ENCODE data around the gene MPI. TPM values are rescaled to one million over a fixed set of nuclear protein-coding genes. Genes with fewer than 3 reads are reported as not detected.
A peak's percentile ranks its signal among the peaks of the same experiment; 100 is the strongest.

The MPI gene
- total RNA-seq, 4 donors from 2014 or later = 17.1 to 59.2 (median 41.4) TPM

DNA sequence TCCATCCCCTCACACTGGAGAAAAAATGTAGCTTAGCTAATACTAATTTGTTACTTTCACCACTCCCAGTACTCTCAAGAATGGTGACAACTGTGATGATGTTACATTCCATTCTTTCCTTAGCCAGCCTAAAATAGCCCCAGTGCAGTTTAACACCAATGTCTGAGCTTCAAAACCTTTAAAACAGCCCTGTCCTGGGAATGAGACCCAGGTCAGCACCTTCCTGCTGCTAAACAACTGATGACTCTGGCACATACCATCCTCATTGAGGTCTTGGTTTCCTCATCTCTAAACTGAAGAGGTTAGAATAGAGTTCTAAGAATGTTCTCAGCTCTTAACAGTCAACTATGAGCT is 20.5 kb upstream of the MPI start:
- no peak for TF ChIP-seq POLR2AphosphoS5 (IDR thresholded peaks at IDR 0.05)
- peak; percentile 46 for TF ChIP-seq EP300 (IDR thresholded peaks at IDR 0.05)
- H3K9me3 ChIP-seq = no peaks in the 10 kb centered on the region
- peaks cover 91% of the 10 kb centered on the region for H3K4me1 ChIP-seq
- H3K27me3 ChIP-seq = no peaks in the 10 kb centered on the region
- H3K36me3 ChIP-seq = no peaks in the 10 kb centered on the region
- peak overlapping the region; percentile 14 for H3K4me3 ChIP-seq
- H3K27ac ChIP-seq = peak overlapping the region; percentile 72
- no peak for DNase-seq (ENCODE audit: low spot score in 2 of 2)

- DNase-seq (ENCODE audit: low spot score in 2 of 2) = peak in 1 of 2 donors; percentile 83
- TF ChIP-seq POLR2A (IDR thresholded peaks at IDR 0.05) (no peak), POLR2AphosphoS5 (IDR thresholded peaks at IDR 0.05) (no peak), EP300 (IDR thresholded peaks at IDR 0.05) (no peak), CTCF (IDR thresholded peaks at IDR 0.05) (no peak)
- H3K27me3 ChIP-seq = no peaks in the 10 kb centered on the region
- peaks cover 87% of the 10 kb centered on the region for H3K4me1 ChIP-seq
- H3K27ac ChIP-seq = peak overlapping the region; percentile 72
- no peaks in the 10 kb centered on the region for H3K36me3 ChIP-seq
- WGBS = 9% methylated on average over 6 of the region's 6 CpGs
- peak overlapping the region; percentile 14 for H3K4me3 ChIP-seq
- H3K9me3 ChIP-seq = no peaks in the 10 kb centered on the region
Observed at GRCh38 chr15:74869726-74870407, 20.0 kb upstream of the MPI start.

- TF ChIP-seq CTCF (IDR thresholded peaks at IDR 0.05) (no peak), EP300 (IDR thresholded peaks at IDR 0.05) (no peak), POLR2AphosphoS5 (IDR thresholded peaks at IDR 0.05) (no peak), POLR2A (IDR thresholded peaks at IDR 0.05) (no peak)
- peaks cover 80% of the 10 kb centered on the region for H3K4me1 ChIP-seq
- no peaks in the 10 kb centered on the region for H3K36me3 ChIP-seq
- peak overlapping the region; percentile 81 for H3K4me3 ChIP-seq
- 23% methylated on average over 6 of the region's 6 CpGs for WGBS
- no peak for DNase-seq (ENCODE audit: low spot score in 2 of 2)
- H3K27me3 ChIP-seq = no peaks in the 10 kb centered on the region
- no peaks in the 10 kb centered on the region for H3K9me3 ChIP-seq
- peak overlapping the region; percentile 72 for H3K27ac ChIP-seq
Observed at GRCh38 chr15:74870436-74871215, 19.2 kb upstream of the MPI start.

DNA sequence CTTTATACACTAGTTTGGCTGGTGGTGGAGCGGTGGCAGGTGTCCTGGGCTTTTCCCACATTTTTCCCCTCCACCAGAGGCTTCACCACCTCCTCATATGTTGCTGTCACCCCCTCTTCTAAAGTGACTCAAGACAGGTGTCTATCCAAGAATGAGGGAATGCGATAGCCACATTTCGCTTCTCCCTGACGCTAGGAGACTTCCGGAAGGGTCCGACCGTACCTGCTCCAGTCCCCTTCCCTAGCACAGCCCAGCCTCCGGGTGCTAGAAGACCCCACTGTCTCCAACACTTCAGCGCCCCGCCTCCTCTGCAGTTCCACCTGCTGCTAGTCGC is 17.2 kb upstream of the MPI start:
- peak overlapping the region; percentile 97 for H3K27ac ChIP-seq
- no peaks in the 10 kb centered on the region for H3K36me3 ChIP-seq
- DNase-seq (ENCODE audit: low spot score in 2 of 2) = no peak
- H3K9me3 ChIP-seq = no peaks in the 10 kb centered on the region
- 0% methylated on average over 10 of the region's 11 CpGs for WGBS
- TF ChIP-seq POLR2A (IDR thresholded peaks at IDR 0.05) (no peak), CTCF (IDR thresholded peaks at IDR 0.05) (no peak), EP300 (IDR thresholded peaks at IDR 0.05) (no peak), POLR2AphosphoS5 (IDR thresholded peaks at IDR 0.05) (no peak)
- peak overlapping the region; percentile 81 for H3K4me3 ChIP-seq
- H3K4me1 ChIP-seq = peaks cover 59% of the 10 kb centered on the region
- H3K27me3 ChIP-seq = no peaks in the 10 kb centered on the region

DNA sequence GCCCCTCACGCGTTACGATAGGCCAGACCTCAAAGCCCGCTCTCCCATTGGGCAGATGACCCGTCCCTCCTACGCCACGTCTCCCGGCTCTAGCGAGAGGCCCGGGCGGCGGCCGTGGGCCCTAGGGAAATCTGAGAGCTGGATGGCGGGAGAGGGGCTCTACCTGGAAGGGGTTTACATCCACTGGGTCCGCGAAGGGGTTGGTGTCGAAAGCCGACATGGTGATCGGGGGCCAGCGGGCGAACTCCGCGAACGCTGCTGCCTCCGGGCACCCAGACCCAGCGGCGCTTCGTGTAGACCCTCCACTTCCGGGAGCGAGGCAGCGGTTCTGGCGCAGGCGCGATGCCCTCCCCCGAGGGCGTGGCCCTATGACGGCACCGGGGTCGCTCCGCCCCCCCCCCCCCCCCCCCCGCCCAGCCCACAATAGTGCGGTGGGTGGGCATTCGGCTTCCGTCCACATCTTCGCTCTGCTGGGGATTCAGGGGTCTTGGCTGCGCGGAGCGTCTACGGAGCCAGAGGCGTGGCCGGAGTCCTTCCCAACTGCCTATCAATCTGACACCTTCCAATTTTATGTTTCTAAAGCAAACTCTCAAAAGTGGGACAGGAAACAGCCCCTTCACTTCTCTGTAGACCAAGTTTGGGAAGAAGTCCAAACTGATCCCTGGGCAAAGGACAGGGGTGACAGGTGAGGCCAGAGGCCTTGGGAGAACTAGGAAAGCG is 16.6 kb upstream of the MPI start, which contains the start of gene SCAMP2:
Gene SCAMP2, minus strand, starts transcription at position 330 of the 720 bp plus-strand sequence. Its CDS starts 110 bp downstream, at position 220.
- TF ChIP-seq EP300 (IDR thresholded peaks at IDR 0.05) (no peak), CTCF (IDR thresholded peaks at IDR 0.05) (no peak), POLR2A (IDR thresholded peaks at IDR 0.05) (peak in 1 of 2 donors; percentile 55), POLR2AphosphoS5 (IDR thresholded peaks at IDR 0.05) (peak; percentile 12 to 87 (median 52))
- Histone ChIP-seq H3K27me3 (no peaks in the 10 kb centered on the region), H3K9me3 (no peaks in the 10 kb centered on the region), H3K36me3 (no peaks in the 10 kb centered on the region), H3K4me1 (peaks cover 54% of the 10 kb centered on the region), H3K27ac (peak within 1 kb of the TSS; percentile 97), H3K4me3 (peak within 1 kb of the TSS; percentile 81)
- peak; percentile 96 to 97 for DNase-seq (ENCODE audit: low spot score in 2 of 2)
- 2% methylated on average over 13 of the region's 52 CpGs for WGBS

Data from suprapubic skin (tissue), 4 donors.